SKM-1 (cell line): ENCODE measurements around the gene RNF4.
A peak's percentile ranks its signal among the peaks of the same experiment; 100 is the strongest.

Experiments
- DNase-seq: peaks from one replicate; lab custom pipeline; 2025; ENCODE audit not compliant: unreplicated experiment; lab: John Stamatoyannopoulos, UW

The RNF4 gene

DNA sequence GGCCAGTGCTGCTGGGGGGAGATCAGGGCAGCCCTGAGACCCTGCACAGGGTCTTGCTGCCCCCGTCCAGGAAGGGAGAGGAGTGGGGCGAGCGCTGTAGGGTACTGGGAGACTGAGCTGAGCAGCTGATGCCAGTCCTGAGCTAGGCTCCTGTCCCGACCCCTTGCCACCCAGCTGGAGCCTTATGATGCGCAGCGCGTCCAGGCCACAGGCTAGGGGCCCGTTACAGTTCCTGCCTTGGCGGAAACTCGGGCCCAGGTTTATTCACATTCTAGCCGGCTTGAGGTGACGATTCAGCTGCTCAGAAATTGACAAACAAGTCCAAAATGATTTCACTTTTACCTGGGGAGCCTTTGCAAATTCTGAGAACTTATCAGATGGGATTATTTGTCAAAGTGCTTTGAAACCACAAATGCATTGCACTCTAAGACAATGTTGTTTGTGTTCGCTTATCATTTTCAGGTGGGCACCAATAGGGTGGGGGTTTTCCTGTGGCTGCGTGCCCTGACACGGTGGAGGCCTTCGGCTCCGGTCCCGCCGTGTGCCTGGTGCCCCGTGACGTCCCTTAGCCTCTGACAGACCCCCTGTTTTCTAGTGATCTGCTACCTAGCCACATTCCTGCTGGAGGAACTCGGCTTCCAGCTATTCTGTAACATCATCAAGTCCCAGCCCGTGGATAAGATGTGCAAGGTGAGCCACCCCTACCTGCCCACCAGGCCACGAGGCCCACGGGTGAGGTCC is 31.3 kb upstream of the RNF4 start:
- no peak for DNase-seq

- no peak for DNase-seq
Measured at GRCh38 chr4:2438822-2439718, 29.8 kb upstream of the RNF4 start.

- DNase-seq = peak; percentile 85
Measured at GRCh38 chr4:2441393-2442174, 27.3 kb upstream of the RNF4 start.

- DNase-seq = no peak
Measured at GRCh38 chr4:2442175-2442993, 26.5 kb upstream of the RNF4 start.

DNA sequence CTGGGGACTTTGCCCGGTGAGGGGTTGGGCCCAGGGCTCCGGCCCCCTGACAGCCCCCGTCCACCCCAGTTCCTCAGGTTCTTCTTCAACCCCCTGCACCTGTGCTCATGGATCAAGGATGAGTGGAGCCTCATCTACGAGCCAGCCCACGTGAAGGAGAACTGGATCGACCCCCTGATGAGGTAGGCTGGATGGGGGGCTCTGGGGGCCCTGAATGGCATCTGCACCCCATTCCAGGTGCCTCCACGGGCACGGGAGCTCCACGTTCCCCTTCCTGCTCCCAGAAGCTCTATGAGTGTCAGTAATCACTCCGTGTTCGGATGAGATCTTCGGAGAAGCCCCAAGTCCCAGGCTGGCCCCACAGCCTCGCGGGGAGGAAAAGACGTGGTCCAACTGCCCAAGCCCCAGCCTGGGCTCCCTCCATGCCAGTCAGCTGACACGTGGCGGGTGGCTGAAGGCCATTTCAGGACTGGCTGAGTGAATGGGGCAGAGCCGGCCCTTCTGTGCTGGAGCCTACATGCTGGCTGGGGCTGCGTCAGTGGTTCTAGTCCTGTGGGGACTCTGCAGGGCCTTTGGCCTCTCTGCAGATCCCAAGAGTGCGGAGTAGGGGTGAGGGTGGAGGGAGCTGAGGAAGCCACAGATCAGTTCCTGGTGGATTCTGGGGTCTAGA is 25.7 kb upstream of the RNF4 start:
- no peak for DNase-seq

GRCh38 chr4:2443956-2444740 is 24.8 kb upstream of the RNF4 start:
- no peak for DNase-seq

DNA sequence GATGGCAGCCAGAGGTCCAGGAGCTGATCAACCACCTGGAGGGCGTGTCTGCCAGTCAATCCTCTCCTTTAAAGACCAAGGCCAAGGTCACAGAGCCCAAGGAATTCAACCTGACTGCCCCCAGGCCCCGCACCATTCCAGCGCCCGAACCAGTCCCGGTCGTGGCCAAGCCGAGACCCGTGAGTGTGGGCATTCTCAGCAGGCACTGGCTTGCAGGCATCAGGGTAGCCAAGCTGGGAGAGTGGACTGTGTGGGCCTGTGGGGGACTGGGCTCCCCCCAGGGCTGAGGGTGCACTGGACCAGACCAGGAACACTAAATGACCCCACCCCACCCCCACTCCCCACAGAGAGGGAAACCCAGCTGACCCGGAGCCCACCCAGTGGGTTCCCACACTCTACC is 23.8 kb upstream of the RNF4 start:
- no peak for DNase-seq

DNA sequence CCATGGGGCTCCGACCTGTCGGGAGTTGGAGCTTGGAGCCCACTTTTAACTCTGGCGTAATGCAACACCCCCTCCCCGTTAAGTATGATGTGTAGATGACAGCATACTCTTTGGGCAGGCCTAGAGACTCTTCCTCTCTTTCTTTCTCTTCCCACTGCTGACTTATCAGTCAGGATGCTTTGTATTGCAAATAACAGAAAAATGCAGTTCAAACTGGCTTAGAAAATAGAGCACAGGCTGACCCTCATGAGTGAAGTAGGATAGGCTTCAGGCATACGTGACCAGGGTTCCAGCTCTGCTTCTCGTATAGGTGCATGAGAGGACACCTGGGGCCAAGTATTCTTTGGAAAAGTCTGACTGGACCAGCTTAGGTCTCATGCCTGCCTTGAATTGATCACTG is 23.3 kb upstream of the RNF4 start:
- no peak for DNase-seq

DNA sequence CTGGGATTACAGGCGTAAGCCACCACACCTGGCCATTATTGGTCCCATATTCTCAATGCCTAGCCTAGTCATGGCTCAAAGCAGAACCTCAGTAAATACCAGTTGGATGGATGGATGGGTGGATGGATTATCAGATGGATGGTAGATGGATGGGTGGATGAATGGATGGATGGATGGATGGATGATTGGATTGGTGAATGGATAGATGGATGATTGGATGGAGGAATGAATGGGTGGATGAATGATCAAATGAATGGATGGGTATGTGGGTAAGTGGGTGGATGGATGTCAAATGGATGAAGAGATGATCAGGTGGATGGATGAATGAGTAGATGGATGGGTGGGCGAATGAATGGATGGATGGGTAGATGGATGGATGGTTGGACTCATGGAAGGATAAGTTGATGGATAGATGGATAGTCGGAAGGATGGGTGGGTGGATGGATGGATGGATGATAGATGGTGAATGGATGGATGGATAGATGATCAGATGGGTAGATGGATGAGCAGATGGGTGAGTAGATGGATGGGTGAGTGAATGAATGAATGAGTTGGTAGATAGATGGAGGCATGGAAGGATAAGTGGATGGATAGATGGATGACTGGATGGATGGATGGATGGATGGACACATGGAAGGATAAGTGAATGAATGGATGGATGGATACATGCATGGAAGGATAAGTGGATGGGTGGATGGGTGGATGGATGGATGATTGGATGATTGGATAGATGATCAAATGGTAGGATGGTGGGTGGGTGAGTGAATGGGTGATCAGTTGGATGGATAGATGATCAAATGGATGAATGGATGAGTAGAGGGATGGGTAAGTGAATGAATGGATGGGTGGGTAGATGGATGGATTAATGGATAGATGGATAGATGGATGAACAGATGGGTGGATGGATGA is 22.0 kb upstream of the RNF4 start:
- DNase-seq = no peak

DNA sequence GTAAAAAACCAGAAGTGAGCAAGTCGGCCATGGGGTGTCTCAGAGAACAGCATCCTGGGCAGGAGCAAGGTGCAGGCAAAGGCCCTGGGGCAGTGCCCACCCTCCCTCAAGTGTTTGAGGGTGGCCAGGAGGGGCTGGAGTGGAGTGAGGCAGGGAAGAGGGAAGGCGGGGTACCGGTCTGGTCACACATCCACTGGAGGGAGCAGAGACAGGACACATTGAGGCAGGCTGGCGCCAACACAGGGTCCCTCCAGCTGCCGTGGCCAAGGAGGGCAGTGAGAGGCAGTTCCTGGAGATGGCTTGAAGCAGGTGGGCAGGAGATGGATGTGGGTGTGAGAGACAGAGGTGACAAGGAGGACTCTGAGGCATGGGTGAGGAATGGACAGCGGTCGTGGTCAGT is 20.3 kb upstream of the RNF4 start:
- DNase-seq = no peak

DNA sequence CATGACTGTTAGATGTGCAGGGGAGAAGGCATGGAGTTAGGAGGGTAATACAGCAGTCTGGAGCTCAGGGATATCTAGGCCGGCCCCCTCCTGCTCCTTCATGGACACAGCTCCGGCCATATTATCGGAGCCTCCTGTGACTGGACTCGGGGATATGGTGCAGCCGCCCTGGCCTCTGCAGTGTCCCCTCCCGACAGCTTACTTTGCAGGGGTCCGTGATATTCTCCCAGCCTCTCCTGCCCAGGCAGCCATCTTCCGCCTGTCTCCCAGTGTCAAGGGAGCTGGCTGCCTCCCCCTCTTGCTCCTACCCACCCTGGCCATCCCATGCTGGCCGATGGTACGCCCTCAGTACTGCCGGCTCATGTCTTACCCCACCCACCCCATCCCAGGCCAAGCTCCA is 19.9 kb upstream of the RNF4 start:
- no peak for DNase-seq

DNA sequence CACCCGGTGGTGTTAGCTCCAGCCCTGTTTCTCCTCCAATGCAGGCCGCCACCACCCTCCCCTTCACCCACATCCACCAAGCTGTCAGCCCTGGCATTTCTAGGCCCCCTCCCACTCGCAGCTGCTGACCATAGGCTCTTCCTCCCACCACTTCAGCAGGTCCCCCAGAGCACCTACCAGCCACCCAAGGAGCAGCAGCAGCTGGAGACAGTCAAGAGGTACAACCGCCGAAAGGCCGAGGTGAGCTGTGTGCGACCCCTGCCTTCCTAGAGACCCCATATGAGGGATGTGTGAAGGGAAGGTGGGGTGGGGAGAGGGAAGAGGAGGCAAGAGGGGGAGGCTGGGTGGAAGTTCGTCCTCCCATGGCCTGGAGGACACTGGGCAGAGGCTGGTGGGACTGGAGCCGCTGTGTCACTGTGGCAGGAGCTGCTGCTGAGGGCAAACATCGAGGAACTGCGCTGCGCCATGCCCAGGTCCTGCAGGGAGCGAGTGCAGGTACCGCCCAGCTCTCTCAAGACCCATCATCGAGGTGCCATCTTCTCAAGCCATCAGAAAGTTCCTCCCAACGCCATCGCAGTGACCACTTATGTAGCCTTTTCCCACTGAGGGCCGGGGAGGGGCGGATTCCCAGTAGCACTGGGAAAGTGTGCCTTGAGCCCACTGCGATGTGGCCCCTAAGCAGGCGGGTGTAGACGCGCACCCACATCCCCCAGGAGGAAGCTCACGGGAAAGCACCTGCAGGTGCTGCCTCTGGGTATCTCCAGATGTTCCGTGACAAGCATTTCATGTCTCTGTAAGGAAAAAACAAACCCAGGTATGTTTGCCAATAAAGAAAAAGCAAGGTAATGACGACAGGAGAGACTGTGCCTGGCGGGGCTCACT is 19.2 kb upstream of the RNF4 start:
- DNase-seq = no peak

DNA sequence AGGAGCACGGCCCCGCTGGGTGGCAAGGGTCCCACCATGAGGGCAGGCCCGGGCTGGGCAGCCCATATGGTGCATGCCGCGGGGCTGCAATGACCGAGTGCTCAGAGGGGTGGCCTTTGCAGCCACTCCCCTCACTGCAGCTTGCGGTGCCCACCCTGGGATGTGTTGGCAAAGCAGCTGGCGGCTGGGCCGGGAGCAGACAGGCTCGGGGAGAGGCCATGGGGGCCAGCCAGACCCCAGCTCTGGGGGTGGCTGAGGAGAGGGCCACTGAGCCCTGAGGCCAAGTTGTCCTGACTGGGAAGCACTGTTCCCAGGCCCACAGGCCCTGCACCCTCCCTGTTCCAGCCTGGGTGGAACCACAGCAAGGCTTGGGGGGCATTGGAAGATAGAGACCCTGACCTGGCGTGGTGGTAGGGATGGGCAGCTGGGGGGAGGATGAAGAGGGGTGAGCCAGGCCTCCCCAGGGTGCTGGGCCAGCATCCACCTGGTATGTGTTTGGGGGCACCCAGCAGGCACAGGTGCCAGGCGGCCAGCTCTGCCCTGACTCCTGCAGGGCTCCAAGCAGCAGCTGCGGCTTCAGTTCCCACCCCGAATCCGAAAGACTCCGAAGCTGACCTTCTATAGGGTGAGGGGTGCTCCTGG is 18.4 kb upstream of the RNF4 start:
- DNase-seq = no peak

DNA sequence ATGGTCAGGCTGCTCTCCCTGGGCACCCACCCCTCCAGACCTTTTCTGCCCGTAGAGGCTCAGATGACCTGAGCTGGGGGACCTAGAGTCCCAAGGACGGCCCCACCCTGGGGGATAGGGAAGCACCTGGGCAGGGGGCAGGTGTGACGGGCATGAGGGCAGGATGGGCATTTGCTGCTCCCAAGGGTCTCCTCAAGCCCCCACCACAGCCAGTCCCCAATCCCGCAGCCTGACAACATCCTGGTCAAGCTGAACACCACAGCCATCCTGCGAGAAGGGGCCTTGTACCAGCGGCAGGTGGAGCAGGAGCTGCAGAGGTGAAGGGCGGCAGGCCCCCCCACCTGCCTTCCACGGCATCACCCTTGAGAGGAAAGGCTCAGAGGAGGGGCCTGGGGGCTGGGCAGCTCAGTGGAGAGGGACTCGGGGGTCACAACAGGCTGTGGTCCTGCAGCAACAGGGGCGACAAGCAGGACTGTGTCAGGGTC is 17.8 kb upstream of the RNF4 start:
- DNase-seq = no peak

DNA sequence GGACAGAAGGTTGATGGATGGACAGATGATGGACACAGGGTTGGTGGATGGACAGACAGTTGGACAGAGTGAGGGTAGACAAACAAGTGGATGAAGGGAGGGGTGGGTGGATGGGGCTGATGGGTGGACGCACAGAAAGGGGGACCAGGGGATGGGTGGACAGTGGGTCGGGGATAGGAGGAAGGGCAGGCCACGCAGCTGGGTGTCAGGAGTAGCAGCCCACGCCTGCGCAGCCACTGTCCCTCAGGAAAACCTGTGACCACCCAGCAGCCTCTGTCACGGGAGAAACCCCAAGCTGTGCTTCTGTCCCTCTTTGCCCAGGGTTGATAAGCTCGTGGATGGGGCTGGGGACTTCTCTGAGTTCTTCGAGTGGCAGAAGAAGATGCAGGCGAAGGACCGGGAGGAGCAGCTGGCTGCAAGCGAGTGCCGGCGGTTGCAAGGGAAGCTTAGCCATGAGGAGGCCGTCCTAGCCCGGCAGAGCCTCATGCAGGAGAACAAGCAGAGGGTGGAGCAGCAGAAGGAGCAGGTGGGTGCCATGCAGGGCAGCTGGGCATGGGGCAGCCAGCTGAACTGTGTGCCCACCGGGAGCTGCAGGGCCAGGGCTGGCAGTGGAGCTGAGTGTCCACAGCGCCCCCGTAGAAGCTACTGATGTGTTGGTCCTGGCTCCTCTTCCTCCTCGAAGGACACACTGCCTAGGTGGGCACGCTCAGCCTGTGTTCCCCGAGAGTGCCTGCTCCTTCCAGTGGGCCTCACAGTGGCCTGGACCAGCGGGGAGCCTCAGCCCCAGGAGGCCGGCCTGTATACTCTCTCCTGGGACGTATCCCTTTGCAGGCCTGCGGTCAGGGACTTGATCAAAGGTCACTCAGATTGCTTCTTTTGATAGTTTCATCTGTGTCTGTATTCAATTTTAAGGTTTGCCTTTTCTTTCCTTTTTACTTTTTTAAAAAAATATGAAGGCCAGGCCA is 16.8 kb upstream of the RNF4 start:
- no peak for DNase-seq
